ENCODE results near the gene ROBO3.

ROBO3 gene

GRCh38 chr11:124893781-124894401, 28.7 kb downstream of the ROBO3 start:
- DNase-seq = no peak

- DNase-seq = no peak
Measured at GRCh38 chr11:124894606-124895430, 29.6 kb downstream of the ROBO3 start.

DNA sequence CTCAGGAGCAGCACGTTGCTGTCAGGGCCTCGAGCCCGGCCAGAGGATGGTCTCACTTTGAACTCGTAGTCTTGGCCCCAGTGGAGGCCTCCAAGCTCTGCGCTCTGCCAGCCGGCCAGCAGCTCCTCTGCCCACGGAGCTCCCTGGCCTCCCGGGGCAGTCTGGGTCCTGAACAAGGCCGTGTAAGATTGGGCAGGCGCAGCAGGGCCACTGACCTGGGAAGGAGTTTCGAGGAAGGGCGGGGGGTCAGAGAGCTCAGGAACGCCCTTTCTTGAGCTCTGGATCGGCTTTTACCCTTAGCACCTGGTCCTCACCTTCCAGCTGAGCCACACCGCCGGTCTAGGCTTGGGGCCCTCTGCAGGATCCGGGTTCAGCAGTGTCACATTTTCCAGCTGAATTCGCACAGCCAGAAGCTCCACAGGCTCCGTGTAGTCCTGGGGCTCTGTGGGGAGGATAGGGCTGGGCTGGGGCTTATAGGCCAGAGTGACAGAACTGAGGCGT, 30.3 kb downstream of the ROBO3 start:
- DNase-seq = no peak

DNA sequence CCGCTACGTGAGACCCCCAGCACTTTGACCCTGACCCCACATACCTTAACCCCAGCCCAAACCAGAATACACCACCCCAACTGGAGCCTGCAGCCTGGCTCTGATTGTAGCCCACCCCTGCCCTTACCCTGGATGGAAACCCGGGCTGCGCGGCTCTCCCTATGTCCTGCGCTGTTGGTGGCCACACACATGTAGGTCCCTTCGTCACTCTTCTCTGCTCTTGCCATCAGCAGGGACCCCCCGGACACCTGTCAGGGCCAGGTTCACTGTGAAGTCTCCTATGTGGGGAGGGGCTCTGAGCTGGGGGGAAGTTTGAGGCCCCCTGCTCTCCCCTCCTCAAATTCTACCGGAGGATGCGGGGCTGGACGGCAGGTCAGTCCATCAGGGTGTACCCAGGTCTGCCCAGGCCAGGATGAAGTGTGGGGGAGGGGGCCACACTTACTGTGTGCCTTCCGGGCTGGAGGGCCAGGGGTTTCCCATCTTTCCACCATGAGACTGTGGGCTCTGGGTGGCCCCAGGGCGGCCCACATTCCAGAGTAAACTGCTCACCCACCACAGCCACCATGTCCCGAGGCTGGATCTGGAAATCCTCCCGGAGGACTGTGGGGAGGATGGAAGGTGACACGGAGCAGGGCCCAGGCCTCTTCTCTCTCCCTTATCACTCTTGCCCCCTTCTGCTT, 31.0 kb downstream of the ROBO3 start:
- no peak for DNase-seq

DNA sequence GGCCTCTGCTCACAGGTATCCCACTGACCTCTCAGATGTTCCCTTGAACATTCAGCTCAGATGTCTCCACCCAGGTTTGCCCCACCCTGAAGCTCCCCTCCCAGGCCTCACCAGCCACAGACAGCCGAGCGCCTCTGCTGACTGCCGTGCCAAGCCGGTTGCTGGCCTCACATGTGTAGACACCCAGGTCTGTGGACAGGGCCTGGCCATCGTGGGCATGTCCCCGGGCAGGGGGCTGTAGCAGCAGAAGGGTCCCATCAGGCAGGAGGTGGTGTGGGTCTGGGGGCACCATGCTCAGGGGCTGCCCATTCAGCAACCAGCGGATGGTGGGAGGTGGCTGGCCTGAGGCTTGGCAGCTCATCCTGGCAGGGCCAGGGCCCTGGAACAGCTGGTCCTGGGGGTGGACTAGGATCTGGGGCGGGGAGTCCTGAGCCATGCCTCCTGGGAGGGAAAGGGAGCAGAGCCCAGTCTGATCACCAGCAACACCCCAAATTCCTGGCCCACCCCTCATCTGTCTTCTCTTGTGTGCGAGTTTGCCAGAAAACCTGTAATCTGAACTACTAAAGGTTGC, 31.7 kb downstream of the ROBO3 start:
- no peak for DNase-seq

GRCh38 chr11:124897674-124898262, 32.5 kb downstream of the ROBO3 start, which contains the start of gene ROBO4:
Gene ROBO4 (minus strand): TSS chr11:124897865. CDS start chr11:124897795, 70 bp downstream.
- no peak for DNase-seq

GRCh38 chr11:124898263-124898680, 33.0 kb downstream of the ROBO3 start:
- peak; percentile 39 for DNase-seq

GRCh38 chr11:124898711-124899110, 33.5 kb downstream of the ROBO3 start:
- DNase-seq = no peak

GRCh38 chr11:124899383-124900145, 34.3 kb downstream of the ROBO3 start:
- no peak for DNase-seq

DNA sequence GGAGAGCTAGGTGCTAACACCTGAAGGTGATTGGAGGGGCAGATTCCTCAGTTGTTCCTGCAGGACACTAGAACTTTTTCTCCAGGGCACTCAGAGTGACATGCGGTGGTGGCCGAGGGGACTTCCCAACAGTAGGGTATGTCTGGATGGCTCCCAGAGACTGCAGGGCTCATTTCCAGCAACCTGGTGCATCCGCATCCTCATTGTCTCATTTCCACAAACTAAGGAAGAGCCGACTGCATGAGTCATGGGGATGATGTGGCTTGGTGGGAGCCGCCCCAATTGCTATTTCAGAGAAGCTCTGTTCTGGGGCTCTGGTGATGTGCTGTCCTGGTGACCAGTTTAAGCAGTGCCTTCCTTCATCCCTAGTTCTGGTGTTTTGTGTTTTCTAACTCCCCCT, 35.2 kb downstream of the ROBO3 start:
- DNase-seq = no peak

GRCh38 chr11:124902616-124903015, 37.4 kb downstream of the ROBO3 start:
- DNase-seq = no peak

- DNase-seq = peak; percentile 63
Measured at GRCh38 chr11:124915541-124916369, 50.5 kb downstream of the ROBO3 start.

DNA sequence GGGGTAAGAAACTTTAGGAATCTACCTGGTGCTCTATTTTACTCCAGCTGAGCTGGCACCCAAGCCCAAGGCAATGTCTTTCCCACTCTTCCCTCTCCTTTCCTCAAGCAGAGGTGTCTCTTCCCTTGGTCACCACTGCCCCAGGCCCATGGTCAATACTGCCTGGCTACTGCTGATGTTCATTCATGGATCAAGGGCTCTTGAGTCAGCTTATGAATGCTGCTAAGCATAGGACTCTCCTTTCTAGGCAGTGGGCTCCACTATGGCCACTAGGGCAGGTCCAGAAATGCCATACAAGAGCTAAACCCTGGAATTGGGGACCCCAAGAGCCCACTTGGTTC, 51.1 kb downstream of the ROBO3 start:
- no peak for DNase-seq

GRCh38 chr11:124917115-124917637, 51.9 kb downstream of the ROBO3 start:
- DNase-seq = peak; percentile 31

DNA sequence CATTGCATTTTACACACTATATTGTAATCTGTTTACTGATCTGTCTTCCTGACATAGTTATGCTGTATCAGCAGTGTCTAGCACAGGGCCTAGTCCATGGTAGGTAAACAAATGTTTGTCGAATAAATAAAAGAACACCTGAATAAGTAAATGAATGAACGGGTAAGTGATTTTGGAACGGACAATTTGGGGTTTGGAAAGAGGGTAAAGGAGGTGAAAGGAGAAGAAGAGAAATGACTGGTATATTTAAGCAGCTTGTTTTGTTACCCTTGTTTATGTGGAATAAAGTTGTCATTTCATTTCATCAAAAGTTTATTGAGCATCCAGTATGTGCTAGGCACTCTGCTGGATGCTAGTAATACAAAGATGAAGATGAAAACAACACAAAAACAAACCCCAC, 53.7 kb downstream of the ROBO3 start, which contains the start of gene HEPN1:
Gene HEPN1 (plus strand): TSS at position 301 of the 400 bp plus-strand sequence.
- no peak for DNase-seq

GRCh38 chr11:124919898-124920297, 54.7 kb downstream of the ROBO3 start:
- no peak for DNase-seq

DNA sequence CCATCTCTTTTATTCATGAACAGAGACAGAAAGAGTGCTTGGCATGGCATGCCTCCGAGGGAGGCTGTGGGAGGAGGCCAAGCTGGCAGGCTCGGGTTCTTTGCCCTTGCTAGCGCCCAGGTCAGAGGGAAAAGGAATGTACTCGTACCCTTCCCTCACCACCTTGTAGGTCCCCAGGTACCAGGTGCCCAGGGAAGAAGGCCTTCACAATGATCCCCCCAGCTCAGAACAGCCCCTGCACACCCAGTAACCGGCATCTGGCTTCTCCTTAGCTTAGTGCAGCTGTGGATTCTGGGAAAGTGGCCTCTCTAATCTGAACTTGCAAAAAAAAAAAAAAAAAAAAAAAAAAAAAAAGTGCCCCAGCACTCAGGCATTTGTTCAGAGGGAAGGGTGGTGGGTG, 55.1 kb downstream of the ROBO3 start:
- no peak for DNase-seq

DNA sequence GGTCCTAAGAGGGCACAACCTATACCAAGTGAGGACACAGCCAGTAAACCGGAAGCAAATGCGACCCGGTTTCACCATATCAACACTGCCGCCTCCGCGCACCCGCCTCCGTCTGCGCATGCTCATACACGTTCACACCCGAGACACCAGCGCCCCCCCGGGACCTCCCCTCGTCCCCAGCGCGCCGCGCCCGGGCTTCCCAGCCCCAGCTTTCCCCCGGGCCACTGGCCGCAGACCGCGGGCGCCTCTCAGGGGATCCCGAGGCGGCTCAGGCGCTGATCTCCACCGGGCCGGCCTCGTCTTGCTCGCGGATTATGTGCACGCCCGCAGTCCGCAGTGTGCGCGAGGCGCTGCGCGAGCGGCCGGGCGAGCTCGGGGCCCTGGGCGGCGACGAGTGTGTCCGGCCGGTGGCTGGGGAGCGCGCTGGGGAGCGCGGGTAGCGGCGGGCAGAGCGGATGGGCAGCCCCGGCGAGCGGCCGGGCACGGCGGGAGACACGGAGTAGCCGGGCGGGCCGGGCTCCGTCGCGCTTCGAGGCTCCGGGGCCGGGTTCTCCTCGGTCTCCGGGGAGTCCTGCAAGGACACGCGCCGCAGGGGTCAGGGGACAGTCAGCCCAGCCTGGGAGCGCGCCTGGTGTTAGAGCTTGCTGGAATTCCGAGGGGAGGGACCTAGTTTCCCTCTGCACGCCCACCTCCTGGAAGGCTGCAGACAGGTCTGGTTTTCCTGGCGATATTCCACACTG, 55.8 kb downstream of the ROBO3 start:
- DNase-seq = peak; percentile 68

GRCh38 chr11:124922831-124923230, 57.6 kb downstream of the ROBO3 start:
- no peak for DNase-seq

DNA sequence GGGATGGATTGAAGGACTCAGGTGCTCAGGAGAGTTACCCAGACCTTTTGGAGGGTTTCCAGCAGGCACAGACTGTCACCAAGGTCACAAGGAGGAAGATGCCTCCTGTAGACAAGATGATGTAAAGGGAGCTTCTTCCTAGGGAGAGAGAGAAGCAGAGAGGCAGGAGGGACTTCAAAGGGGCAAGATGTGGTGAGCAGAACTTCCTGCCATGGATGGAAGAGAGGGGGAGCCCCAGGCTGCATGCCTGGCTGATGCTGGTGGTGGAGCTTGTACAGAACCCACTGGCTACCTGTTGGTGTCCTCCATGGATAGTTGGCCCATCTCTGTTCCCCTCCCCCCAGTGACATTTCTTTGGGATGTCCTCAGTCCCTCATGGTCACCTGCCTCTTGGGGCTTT, 58.1 kb downstream of the ROBO3 start:
- DNase-seq = no peak

Measured in suppressor macrophage treated with lipopolysaccharide for 4 hours (primary cell).